Mucosa of rectum (tissue), 2 donors: ENCODE data around the gene ENSA.
"Not testable (repeated sequence)": the region's sequence is repeated elsewhere in the genome, so short reads cannot be mapped to it uniquely, and the experiment has no call there.

Experiments
- H3K27ac ChIP-seq, 2 donors: one replicate each; pipeline ENCODE4 v1.7.0; 2013; ENCODE audit warnings: inconsistent platforms in 2 of 2, low read depth in 2 of 2, low read length in 2 of 2
- H3K27me3 ChIP-seq, 2 donors: one replicate each; pipeline ENCODE4 v1.7.0; 2013; ENCODE audit warnings: low read length in 2 of 2; ENCODE audit not compliant: control insufficient read depth in 2 of 2, insufficient read depth in 2 of 2
- H3K36me3 ChIP-seq, 2 donors: one replicate each; pipeline ENCODE4 v1.7.0; 2013; ENCODE audit warnings: low read length in 2 of 2; ENCODE audit not compliant: control insufficient read depth in 2 of 2, insufficient read depth in 2 of 2
- H3K4me1 ChIP-seq, 2 donors: one replicate each; pipeline ENCODE4 v1.7.0; 2013; ENCODE audit warnings: low read length in 2 of 2, mild to moderate bottlenecking in 1 of 2; ENCODE audit not compliant: control insufficient read depth in 2 of 2, insufficient read depth in 2 of 2
- H3K4me3 ChIP-seq, 2 donors: one replicate each; pipeline ENCODE4 v1.7.0; 2013; ENCODE audit warnings: low read length in 2 of 2
- H3K9ac ChIP-seq, 2 donors: one replicate each; pipeline ENCODE4 v1.7.0; 2013; ENCODE audit warnings: low read length in 2 of 2, low read depth in 1 of 2, mild to moderate bottlenecking in 1 of 2
- H3K9me3 ChIP-seq, 2 donors: one replicate each; pipeline ENCODE4 v1.7.0; 2013; ENCODE audit warnings: low read length in 2 of 2; ENCODE audit not compliant: control insufficient read depth in 2 of 2
- donor health status: healthy.
- donor health status: Normal muscosa, but diverticular disease.

ENSA gene

DNA sequence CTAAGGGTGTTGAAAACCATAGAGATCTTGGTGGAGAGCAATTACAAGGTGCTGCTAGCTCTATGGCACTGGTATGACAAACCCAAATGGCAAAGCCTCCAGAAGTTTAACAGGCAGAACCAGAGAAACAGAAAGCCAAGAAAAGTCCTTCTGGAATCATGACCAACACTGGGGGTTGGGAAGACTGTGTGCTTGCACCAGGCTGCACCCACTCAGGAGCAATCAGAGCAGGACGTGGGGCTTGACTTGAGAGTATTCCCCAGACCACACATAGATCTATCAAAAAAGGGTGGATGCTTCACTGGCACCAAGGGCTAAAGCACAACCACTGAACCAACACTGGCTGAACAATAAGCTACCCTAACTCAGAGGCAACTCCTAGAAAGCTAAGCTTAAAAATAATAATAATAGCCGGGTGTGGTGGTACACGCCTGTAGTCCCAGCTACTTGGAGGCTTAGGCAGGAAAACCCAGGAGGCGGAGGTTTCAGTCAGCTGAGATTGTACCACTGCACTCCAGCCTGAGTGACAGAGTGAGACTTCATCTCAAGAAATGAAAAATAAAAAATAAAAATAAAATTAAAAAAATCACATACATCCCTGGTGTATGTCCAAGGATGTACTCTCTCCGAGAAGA lies 20.1 kb upstream of the ENSA start:
- peak overlapping the region; percentile 4 to 61 for H3K27ac ChIP-seq

DNA sequence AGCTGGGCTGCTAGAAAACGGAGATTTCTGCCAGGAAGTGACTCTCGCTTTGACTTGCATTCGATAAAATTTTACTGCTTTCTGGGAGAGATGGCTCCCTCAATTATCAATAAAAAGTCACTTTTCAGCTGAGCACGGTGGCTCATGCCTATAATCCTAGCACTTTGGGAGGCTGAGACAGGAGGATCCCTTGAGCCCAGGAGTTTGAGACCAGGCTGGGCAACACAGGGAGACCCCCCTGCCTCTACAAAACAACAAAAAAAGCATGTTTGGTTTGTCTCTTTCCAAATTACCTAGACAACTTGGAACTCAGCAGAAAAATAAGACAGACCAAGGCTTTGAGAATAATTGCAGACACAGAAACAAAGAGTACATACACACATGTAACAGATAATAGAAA lies 12.9 kb upstream of the ENSA start:
- no peak overlapping the region for H3K27ac ChIP-seq
- H3K9ac ChIP-seq: no peak overlapping the region
- peaks cover 15 to 17% of the 10 kb centered on the region in 2 donors for H3K36me3 ChIP-seq
- H3K4me3 ChIP-seq: no peak overlapping the region
- no peaks in the 10 kb centered on the region for H3K4me1 ChIP-seq
- H3K27me3 ChIP-seq: no peaks in the 10 kb centered on the region
- no peaks in the 10 kb centered on the region for H3K9me3 ChIP-seq

More for the DNA sequence above, 20.1 kb upstream of the ENSA start:
- Histone ChIP-seq H3K4me3 (no peak overlapping the region), H3K36me3 (peaks cover 29 to 44% of the 10 kb centered on the region in 2 donors), H3K9ac (no peak overlapping the region), H3K27me3 (no peaks in the 10 kb centered on the region), H3K9me3 (no peaks in the 10 kb centered on the region), H3K4me1 (peaks cover 0 to 11% of the 10 kb centered on the region in 2 donors)

DNA sequence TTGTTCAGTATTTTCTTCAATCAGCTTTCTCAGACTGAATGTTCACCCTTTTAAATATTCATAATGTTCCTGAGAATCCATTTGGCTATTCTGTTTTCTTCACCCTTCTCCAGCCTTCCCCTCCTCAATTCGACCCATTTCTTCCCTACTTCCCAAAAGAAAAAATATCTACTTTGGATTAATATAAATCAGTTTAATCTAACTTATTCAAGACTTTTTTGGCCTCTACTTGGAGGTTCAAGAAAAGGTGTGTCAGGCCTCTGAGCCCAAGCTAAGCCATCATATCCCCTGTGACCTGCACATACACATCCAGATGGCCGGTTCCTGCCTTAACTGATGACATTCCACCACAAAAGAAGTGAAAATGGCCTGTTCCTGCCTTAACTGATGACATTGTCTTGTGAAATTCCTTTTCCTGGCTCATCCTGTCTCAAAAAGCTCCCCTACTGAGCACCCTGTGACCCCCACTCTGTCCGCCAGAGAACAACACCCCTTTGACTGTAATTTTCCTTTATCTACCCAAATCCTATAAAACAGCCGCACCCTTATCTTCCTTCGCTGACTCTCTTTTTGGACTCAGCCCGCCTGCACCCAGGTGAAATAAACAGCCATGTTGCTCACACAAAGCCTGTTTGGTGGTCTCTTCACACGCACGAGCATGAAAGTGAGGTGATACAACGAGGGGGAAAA lies 11.9 kb upstream of the ENSA start:
- H3K9ac ChIP-seq: not testable (repeated sequence)

DNA sequence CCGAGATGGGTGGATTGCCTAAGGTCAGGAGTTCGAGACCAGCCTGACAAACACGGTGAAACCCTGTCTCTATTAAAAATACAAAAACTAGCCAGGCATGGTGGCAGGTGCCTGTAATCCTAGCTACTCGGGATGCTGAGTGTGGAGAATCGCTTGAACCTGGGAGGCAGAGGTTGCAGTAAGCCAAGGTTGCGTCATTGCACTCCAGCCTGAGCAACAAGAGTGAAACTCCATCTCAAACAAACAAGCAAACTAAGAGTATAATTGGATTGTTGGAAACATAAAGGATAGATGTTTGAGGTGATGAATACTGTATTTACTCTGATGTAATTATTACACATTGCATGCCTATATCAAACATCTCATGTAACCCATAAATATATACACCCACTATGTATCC lies 9.0 kb upstream of the ENSA start:
- H3K27me3 ChIP-seq: not testable (repeated sequence)

More for the DNA sequence above, 11.9 kb upstream of the ENSA start:
- not testable (repeated sequence) for H3K4me3 ChIP-seq, H3K27ac ChIP-seq, H3K36me3 ChIP-seq, H3K4me1 ChIP-seq, H3K9me3 ChIP-seq, H3K27me3 ChIP-seq

DNA sequence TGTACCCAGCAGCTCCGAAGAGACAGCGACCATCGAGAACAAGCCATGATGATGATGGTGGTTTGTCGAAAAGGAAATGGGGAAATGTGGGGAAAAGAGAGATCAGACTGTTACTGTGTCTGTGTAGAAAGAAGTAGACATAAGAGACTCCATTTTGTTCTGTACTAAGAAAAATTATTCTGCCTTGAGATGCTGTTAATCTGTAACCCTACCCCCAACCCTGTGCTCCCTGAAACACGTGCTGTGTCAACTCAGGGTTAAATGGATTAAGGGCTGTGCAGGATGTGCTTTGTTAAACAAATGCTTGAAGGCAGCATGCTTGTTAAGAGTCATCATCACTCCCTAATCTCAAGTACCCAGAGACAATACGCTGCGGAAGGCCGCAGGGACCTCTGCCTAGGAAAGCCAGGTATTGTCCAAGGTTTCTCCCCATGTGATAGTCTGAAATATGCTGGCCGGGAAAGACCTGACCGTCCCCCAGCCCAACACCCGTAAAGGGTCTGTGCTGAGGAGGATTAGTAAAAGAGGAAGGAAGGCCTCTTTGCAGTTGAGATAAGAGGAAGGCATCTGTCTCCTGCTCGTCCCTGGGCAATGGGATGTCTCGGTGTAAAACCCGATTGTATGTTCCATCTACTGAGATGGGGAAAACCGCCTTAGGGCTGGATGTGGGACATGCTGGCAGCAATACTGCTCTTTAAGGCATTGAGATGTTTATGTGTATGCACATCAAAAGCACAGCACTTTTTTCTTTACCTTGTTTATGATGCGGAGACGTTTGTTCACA lies 5.6 kb upstream of the ENSA start:
- not testable (repeated sequence) for H3K4me1 ChIP-seq, H3K27me3 ChIP-seq, H3K27ac ChIP-seq, H3K9ac ChIP-seq, H3K4me3 ChIP-seq, H3K36me3 ChIP-seq, H3K9me3 ChIP-seq

More for the DNA sequence above, 9.0 kb upstream of the ENSA start:
- not testable (repeated sequence) for H3K9ac ChIP-seq, H3K4me1 ChIP-seq, H3K9me3 ChIP-seq, H3K4me3 ChIP-seq, H3K36me3 ChIP-seq, H3K27ac ChIP-seq

DNA sequence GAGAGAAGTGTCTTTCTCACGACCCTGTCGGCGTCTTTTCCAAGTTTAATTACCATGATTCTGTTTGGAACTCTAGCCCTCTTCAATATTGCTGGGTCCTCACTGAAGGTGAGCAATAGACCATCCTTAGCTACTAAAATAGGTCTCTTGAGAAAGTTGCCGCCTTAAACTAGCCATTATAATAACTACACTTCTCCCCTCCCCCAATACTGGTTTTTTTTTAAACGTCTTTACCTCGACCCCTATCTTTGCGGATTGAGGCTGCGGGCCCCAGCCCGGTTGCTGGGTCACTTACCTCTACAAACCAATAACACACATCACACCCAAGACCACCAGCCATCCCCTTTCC lies 672 bp downstream of the ENSA start:
- H3K27me3 ChIP-seq: no peaks in the 10 kb centered on the region
- peak overlapping the region; percentile 86 to 92 for H3K4me3 ChIP-seq
- peak overlapping the region; percentile 98 to 99 for H3K27ac ChIP-seq
- H3K9me3 ChIP-seq: no peaks in the 10 kb centered on the region
- peaks cover 28 to 38% of the 10 kb centered on the region in 2 donors for H3K36me3 ChIP-seq
- H3K9ac ChIP-seq: peak overlapping the region; percentile 90 to 96
- H3K4me1 ChIP-seq: peaks cover 5 to 6% of the 10 kb centered on the region in 2 donors

DNA sequence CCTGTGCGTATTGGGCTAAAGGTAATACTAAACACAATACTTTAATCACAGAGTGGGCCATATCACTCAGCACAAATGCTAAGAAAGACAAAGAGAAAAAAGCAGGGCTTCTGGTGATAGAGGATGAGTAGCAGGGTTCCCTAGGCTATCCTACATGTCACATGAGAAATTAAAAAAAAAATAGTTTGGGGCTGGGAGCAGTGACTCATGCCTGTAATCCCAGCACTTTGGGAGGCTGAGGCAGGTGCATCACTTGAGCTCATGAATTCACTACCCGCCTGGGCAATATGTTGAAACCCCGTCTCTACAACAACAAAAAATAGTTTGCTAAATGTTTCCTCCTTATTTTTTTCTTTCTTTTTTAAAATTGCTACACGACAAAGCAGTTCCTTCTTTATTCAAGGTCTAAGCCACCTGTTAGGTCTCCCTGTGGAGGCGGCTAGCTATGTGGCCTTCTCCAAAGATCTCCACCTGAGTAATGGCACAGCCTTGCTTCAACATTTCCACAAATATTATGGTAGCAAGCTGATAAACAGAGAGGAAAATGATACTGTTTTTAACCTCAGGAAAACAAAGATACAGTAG lies 1.5 kb downstream of the ENSA start:
- peaks cover 6 to 7% of the 10 kb centered on the region in 2 donors for H3K4me1 ChIP-seq
- H3K9ac ChIP-seq: peak overlapping the region; percentile 90 to 96
- no peak overlapping the region for H3K27ac ChIP-seq
- peak overlapping the region in 1 of 2 donors; percentile 86 for H3K4me3 ChIP-seq
- H3K36me3 ChIP-seq: peaks cover 34 to 44% of the 10 kb centered on the region in 2 donors
- no peaks in the 10 kb centered on the region for H3K9me3 ChIP-seq
- no peaks in the 10 kb centered on the region for H3K27me3 ChIP-seq

DNA sequence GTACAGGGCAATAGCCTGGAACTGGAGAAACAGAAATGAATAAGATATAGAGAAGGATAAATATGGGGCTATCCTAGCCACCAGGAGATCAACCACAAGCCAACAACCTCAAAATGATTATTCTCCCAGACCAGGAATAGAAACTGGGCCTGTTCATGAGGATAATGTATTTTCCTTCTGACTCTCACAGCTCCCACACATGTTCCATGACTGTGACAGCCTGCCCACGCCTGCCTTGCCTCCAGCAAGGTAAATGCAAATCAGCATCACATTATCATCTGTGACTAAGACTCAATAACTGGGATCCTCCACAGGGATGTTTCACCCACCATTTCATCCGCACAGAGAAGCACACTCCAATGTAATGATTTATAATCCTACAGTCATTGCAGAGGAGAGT lies 3.3 kb downstream of the ENSA start:
- peaks cover 38 to 54% of the 10 kb centered on the region in 2 donors for H3K36me3 ChIP-seq
- H3K9me3 ChIP-seq: no peaks in the 10 kb centered on the region
- H3K4me3 ChIP-seq: no peak overlapping the region
- no peak overlapping the region for H3K27ac ChIP-seq
- peaks cover 9 to 10% of the 10 kb centered on the region in 2 donors for H3K4me1 ChIP-seq
- no peak overlapping the region for H3K9ac ChIP-seq
- H3K27me3 ChIP-seq: no peaks in the 10 kb centered on the region

DNA sequence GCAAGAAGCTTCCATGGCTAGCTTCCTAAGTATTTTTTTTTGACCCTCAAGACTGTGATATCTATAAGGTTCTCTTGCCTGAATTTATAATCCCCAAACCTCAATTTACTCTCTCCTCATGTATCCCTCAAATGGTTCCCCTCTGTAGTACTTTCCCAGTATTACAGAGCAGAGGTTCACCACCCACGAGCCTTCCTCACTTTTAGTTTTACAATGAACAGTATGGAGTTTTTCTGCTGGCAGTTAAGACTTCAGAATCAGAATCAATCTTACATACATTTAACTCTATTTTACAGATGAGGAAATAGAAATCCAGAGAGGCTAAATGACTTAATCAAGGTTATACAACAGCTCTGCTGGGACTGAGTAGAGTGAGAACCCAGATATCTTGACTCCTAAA lies 4.9 kb downstream of the ENSA start:
- not testable (repeated sequence) for H3K4me3 ChIP-seq, H3K9me3 ChIP-seq, H3K27ac ChIP-seq, H3K27me3 ChIP-seq, H3K9ac ChIP-seq
- Histone ChIP-seq H3K4me1 (peaks cover 21 to 24% of the 10 kb centered on the region in 2 donors), H3K36me3 (peaks cover 41 to 65% of the 10 kb centered on the region in 2 donors)

DNA sequence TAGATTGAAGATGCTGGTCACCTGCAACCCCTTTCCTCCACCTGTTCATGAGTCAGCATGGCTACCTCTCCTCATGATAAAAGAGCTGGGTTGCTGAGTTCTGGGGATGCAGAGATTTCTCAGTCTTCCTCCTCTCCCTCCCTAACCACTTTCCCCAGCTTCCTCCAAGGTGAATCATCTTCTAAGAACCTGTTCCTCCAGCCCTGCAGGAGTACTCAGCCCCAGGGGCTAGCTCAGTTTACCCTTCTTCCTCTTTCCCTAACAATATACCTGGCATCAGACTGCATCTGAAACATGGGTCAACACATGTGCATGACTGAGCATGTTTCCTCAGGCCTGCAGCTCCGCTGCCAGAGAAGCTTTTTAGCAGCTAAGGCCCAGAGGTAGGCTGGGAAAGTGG lies 5.3 kb downstream of the ENSA start:
- H3K4me1 ChIP-seq: peaks cover 21 to 27% of the 10 kb centered on the region in 2 donors
- not testable (repeated sequence) for H3K27ac ChIP-seq, H3K27me3 ChIP-seq, H3K9me3 ChIP-seq, H3K9ac ChIP-seq, H3K4me3 ChIP-seq
- peaks cover 44 to 69% of the 10 kb centered on the region in 2 donors for H3K36me3 ChIP-seq
